ENCODE results near the gene GRWD1. TPM values are rescaled to one million over a fixed set of nuclear protein-coding genes. Genes with fewer than 3 reads are reported as not detected.

GRWD1 gene
- total RNA-seq, 6 donors from 2014 or later: 10.5 to 44.1 (median 31.6) TPM

- Histone ChIP-seq H3K9me3 (no peaks in the 10 kb centered on the region), H3K27ac (peak overlapping the region in 1 of 4 donors; percentile 7), H3K27me3 (peaks cover 0 to 9% (median 0%) of the 10 kb centered on the region in 4 donors), H3K4me1 (peaks cover 24 to 58% (median 39%) of the 10 kb centered on the region in 4 donors), H3K36me3 (no peaks in the 10 kb centered on the region), H3K4me3 (no peak overlapping the region)
- TF ChIP-seq POLR2AphosphoS5 (IDR thresholded peaks at IDR 0.05) (no peak), POLR2A (IDR thresholded peaks at IDR 0.05) (no peak), EP300 (IDR thresholded peaks at IDR 0.05) (no peak), CTCF (IDR thresholded peaks at IDR 0.05) (no peak)
- ATAC-seq (ENCODE audit: low FRiP score in 2 of 2): no peak
- WGBS, 2 donors: 23 to 35% methylated on average over 9 to 10 of the region's 10 CpGs
- no peak for DNase-seq
Measured at GRCh38 chr19:48491793-48492123, 46.0 kb downstream of the GRWD1 start.

- Histone ChIP-seq H3K27me3 (peaks cover 0 to 10% (median 0%) of the 10 kb centered on the region in 4 donors), H3K27ac (peak overlapping the region; percentile 69 to 87 (median 73)), H3K9me3 (no peaks in the 10 kb centered on the region), H3K4me3 (peak overlapping the region in 3 of 4 donors; percentile 54 to 67 (median 60)), H3K36me3 (no peaks in the 10 kb centered on the region), H3K4me1 (peaks cover 24 to 50% (median 41%) of the 10 kb centered on the region in 4 donors)
- DNase-seq (peak; percentile 98 to 99), ATAC-seq (ENCODE audit: low FRiP score in 2 of 2) (peak; percentile 93 to 96)
- 3 to 8% methylated on average over 22 to 27 of the region's 47 CpGs for WGBS, 2 donors
- TF ChIP-seq EP300 (IDR thresholded peaks at IDR 0.05) (no peak), CTCF (IDR thresholded peaks at IDR 0.05) (no peak), POLR2A (IDR thresholded peaks at IDR 0.05) (peak in 1 of 4 donors; percentile 81), POLR2AphosphoS5 (IDR thresholded peaks at IDR 0.05) (peak; percentile 89)
Measured at GRCh38 chr19:48492925-48493717, 47.3 kb downstream of the GRWD1 start.

GRCh38 chr19:48493718-48494401 lies 48.1 kb downstream of the GRWD1 start:
- no peaks in the 10 kb centered on the region for H3K36me3 ChIP-seq
- H3K27me3 ChIP-seq: peaks cover 0 to 14% (median under 1%) of the 10 kb centered on the region in 4 donors
- ATAC-seq (ENCODE audit: low FRiP score in 2 of 2) (peak in 1 of 2 donors; percentile 15), DNase-seq (no peak)
- TF ChIP-seq CTCF (IDR thresholded peaks at IDR 0.05): no peak
- TF ChIP-seq POLR2A (IDR thresholded peaks at IDR 0.05): no peak
- no peak for TF ChIP-seq EP300 (IDR thresholded peaks at IDR 0.05)
- no peak for TF ChIP-seq POLR2AphosphoS5 (IDR thresholded peaks at IDR 0.05)
- H3K4me3 ChIP-seq: peak overlapping the region in 3 of 4 donors; percentile 54 to 67 (median 60)
- no peaks in the 10 kb centered on the region for H3K9me3 ChIP-seq
- peak overlapping the region; percentile 69 to 87 (median 73) for H3K27ac ChIP-seq
- WGBS, 2 donors: 5 to 51% methylated on average over 2 to 32 of the region's 70 CpGs
- H3K4me1 ChIP-seq: peaks cover 24 to 53% (median 41%) of the 10 kb centered on the region in 4 donors

- H3K4me3 ChIP-seq: no peak overlapping the region
- TF ChIP-seq CTCF (IDR thresholded peaks at IDR 0.05) (no peak), POLR2AphosphoS5 (IDR thresholded peaks at IDR 0.05) (no peak)
- no peaks in the 10 kb centered on the region for H3K36me3 ChIP-seq
- DNase-seq (no peak), ATAC-seq (ENCODE audit: low FRiP score in 2 of 2) (no peak)
- WGBS, 2 donors: 54 to 55% methylated on average over 6 of the region's 6 CpGs
- no peaks in the 10 kb centered on the region for H3K9me3 ChIP-seq
- peaks cover 0 to 29% (median 6%) of the 10 kb centered on the region in 4 donors for H3K27me3 ChIP-seq
- peak overlapping the region in 1 of 4 donors; percentile 16 for H3K27ac ChIP-seq
- H3K4me1 ChIP-seq: peaks cover 24 to 53% (median 42%) of the 10 kb centered on the region in 4 donors
Measured at GRCh38 chr19:48495396-48495795, 49.6 kb downstream of the GRWD1 start.
